CD14-positive monocyte (primary cell): Measurements from ENCODE around the gene GLRA2. TPM values are rescaled to one million over a fixed set of nuclear protein-coding genes. Genes with fewer than 3 reads are reported as not detected.

Experiments used
- DNase-seq, 3 donors: peaks; one replicate each; pipeline ENCODE4 v3.0.0-alpha.2; 2011 to 2022
- H2AFZ ChIP-seq: 2 replicates; pipeline ENCODE4 v1.6.0; 2012; ENCODE audit warnings: mild to moderate bottlenecking, low read depth, low read length, inconsistent platforms; ENCODE audit not compliant: insufficient read depth, poor library complexity, severe bottlenecking
- H3K27ac ChIP-seq, 2 donors: 1 replicate in 1 of 2; 2 replicates in 1 of 2; pipeline ENCODE4 v1.5.1; 2012 to 2013; ENCODE audit warnings: low read length in 2 of 2, control low read depth in 1 of 2, inconsistent platforms in 1 of 2, low read depth in 1 of 2, mild to moderate bottlenecking in 1 of 2
- H3K27me3 ChIP-seq, 2 donors: one replicate each; pipeline versions ENCODE4 v1.6.0 to v1.6.1; 2011 to 2013; ENCODE audit warnings: low read length in 2 of 2; ENCODE audit not compliant: control insufficient read depth in 2 of 2, insufficient read depth in 2 of 2
- H3K36me3 ChIP-seq, 2 donors: replicated peaks in 1 of 2; 1 replicate in 1 of 2; 2 replicates in 1 of 2; pipeline versions ENCODE4 v1.5.1 to v1.6.1; 2012 to 2013; ENCODE audit warnings: low read length in 2 of 2, control low read depth in 1 of 2, inconsistent platforms in 1 of 2, mild to moderate bottlenecking in 1 of 2; ENCODE audit not compliant: insufficient read depth in 2 of 2, control insufficient read depth in 1 of 2
- H3K4me1 ChIP-seq, 2 donors: 1 replicate in 1 of 2; 2 replicates in 1 of 2; pipeline versions ENCODE4 v1.5.1 to v1.6.1; 2012 to 2013; ENCODE audit warnings: low read length in 2 of 2, control low read depth in 1 of 2, inconsistent platforms in 1 of 2, mild to moderate bottlenecking in 1 of 2, moderate library complexity in 1 of 2; ENCODE audit not compliant: insufficient read depth in 2 of 2, control insufficient read depth in 1 of 2
- H3K4me2 ChIP-seq: replicated peaks from 2 replicates; pipeline ENCODE3; 2012; ENCODE audit warnings: low read length, moderate library complexity, mild to moderate bottlenecking; ENCODE audit not compliant: poor library complexity, severe bottlenecking; ENCODE audit errors: extremely low read depth
- H3K4me3 ChIP-seq, 3 experiments: fragments of 200-600 bp in 1 of 3; sonication (generic) in 1 of 3; replicated peaks in 1 of 3; 1 replicate in 2 of 3; 2 replicates in 1 of 3; pipeline ENCODE4 v1.5.1; 2011 to 2013; ENCODE audit warnings: low read length in 3 of 3, mild to moderate bottlenecking in 3 of 3, control low read depth in 2 of 3, low read depth in 2 of 3, inconsistent platforms in 1 of 3, moderate library complexity in 1 of 3
- H3K79me2 ChIP-seq: 2 replicates; pipeline ENCODE4 v1.6.0; 2012; ENCODE audit warnings: mild to moderate bottlenecking, control low read depth, inconsistent platforms, low read length, moderate library complexity; ENCODE audit not compliant: insufficient read depth
- H3K9ac ChIP-seq: 2 replicates; pipeline ENCODE4 v1.6.0; 2017; ENCODE audit warnings: low read length, mild to moderate bottlenecking; ENCODE audit not compliant: insufficient read depth, poor library complexity, severe bottlenecking
- H3K9me3 ChIP-seq, 2 donors: replicated peaks in 1 of 2; 1 replicate in 1 of 2; 2 replicates in 1 of 2; pipeline versions ENCODE4 v1.5.1 to v1.6.1; 2012 to 2013; ENCODE audit warnings: low read length in 2 of 2, control low read depth in 1 of 2; ENCODE audit not compliant: control insufficient read depth in 1 of 2, insufficient read depth in 1 of 2
- H4K20me1 ChIP-seq: 2 replicates; pipeline ENCODE4 v1.6.0; 2012; ENCODE audit warnings: mild to moderate bottlenecking, low read length, control low read depth, moderate library complexity; ENCODE audit not compliant: insufficient read depth
- H3K27ac Mint-ChIP-seq, 7 donors: one replicate each; pipeline ENCODE4 v1.8.0; 2020; ENCODE audit warnings: mild to moderate bottlenecking in 7 of 7, mixed read lengths in 7 of 7, moderate library complexity in 6 of 7, inconsistent platforms in 2 of 7
- H3K27me3 Mint-ChIP-seq, 3 donors: one replicate each; pipeline ENCODE4 v1.8.0; 2021 to 2022; ENCODE audit warnings: low read depth in 3 of 3, mild to moderate bottlenecking in 3 of 3, mixed read lengths in 3 of 3, moderate library complexity in 3 of 3, inconsistent platforms in 1 of 3
- H3K36me3 Mint-ChIP-seq, 2 donors: one replicate each; pipeline ENCODE4 v1.8.0; 2020; ENCODE audit warnings: mixed read lengths in 2 of 2, inconsistent platforms in 1 of 2, mild to moderate bottlenecking in 1 of 2
- H3K4me1 Mint-ChIP-seq: one replicate; pipeline ENCODE4 v1.8.0; 2020; ENCODE audit warnings: mild to moderate bottlenecking, mixed read lengths
- H3K4me3 Mint-ChIP-seq, 2 donors: one replicate each; pipeline ENCODE4 v1.8.0; 2020; ENCODE audit warnings: mild to moderate bottlenecking in 2 of 2, mixed read lengths in 2 of 2, moderate library complexity in 1 of 2
- H3K9me3 Mint-ChIP-seq, 7 donors: one replicate each; pipeline ENCODE4 v1.8.0; 2020 to 2022; ENCODE audit warnings: mixed read lengths in 7 of 7, mild to moderate bottlenecking in 6 of 7, moderate library complexity in 6 of 7, inconsistent platforms in 2 of 7
- CTCF ChIP-seq: fragments of 200-600 bp; IDR thresholded peaks from one replicate; pipeline ENCODE4 v1.8.0; 2022; ENCODE audit warnings: antibody characterized with exemption, mild to moderate bottlenecking
- WGBS: methylation state at CpG from one replicate; pipeline ENCODE4 v1.1.5; 2013; ENCODE audit warnings: missing lambda C conversion rate; ENCODE audit not compliant: insufficient coverage; 5-methylcytosine and 5-hydroxymethylcytosine counted together
- intact Hi-C, 2 donors: fragments of 100-400 bp; cut with micrococcal nuclease; formaldehyde crosslinking; loops; one replicate each; pipeline versions ENCODE4 v1.15.0 to v1.15.1; 2023
- polyA minus RNA-seq: library from RNA; depleted of rRNA, polyadenylated mRNA; stranded (reverse); fragments of >200 nt; gene quantifications from 2 replicates; pipeline ENCODE4 v1.2.3, GENCODE V29; 2012
- polyA plus RNA-seq, 3 donors: library from polyadenylated mRNA; depleted of rRNA in 1 of 3; unstranded in 2 of 3; stranded (reverse) in 1 of 3; fragments of 300-500 nt in 2 of 3; fragments of >200 nt in 1 of 3; fragmentation: Illumina TruSeq in 2 of 3; gene quantifications; 1 replicate in 2 of 3; 2 replicates in 1 of 3; pipeline ENCODE4 v1.2.3, GENCODE V29; 2012 to 2021
- total RNA-seq, 12 experiments: library from RNA in 1 of 12; stranded (reverse) in 1 of 12; fragments of 120-200 nt in 1 of 12; gene quantifications; one replicate each; pipeline ENCODE4 v1.2.4 and lab custom pipeline; 2013 to 2026; ENCODE audit warnings: mixed read lengths in 6 of 12, inconsistent platforms in 1 of 12

Gene GLRA2
- not detected for total RNA-seq (2013)
- not detected for polyA plus RNA-seq
- polyA minus RNA-seq, result not detected in 2 replicates
- total RNA-seq (lab: John Stamatoyannopoulos, UW), result 0 to 0.60 (median 0) reads per million in 11 experiments

GRCh38 chrX:14529290-14529989 lies at the start of gene GLRA2:
Gene GLRA2, plus strand, starts transcription at chrX:14529536. Its CDS starts 522 bp downstream, at chrX:14530058.
- Histone ChIP-seq H3K4me2 (no peak within 1 kb of the TSS), H3K36me3 (no peaks in the 10 kb centered on the region), H3K9ac (no peak within 1 kb of the TSS), H3K79me2 (no peaks in the 10 kb centered on the region), H3K27ac (no peak within 1 kb of the TSS), H3K9me3 (no peaks in the 10 kb centered on the region), H2AFZ (no peak within 1 kb of the TSS), H3K4me1 (no peaks in the 10 kb centered on the region), H3K4me3 (no peak within 1 kb of the TSS), H3K27me3 (peaks cover 2 to 3% of the 10 kb centered on the region in 2 donors), H4K20me1 (no peaks in the 10 kb centered on the region)
- H3K4me3 Mint-ChIP-seq, result peak within 1 kb of the TSS in 1 of 2 donors; percentile 21
- peaks cover 3% of the 10 kb centered on the region for H3K4me1 Mint-ChIP-seq
- DNase-seq, result no peak
- 0% methylated on average over 1 of the region's 17 CpGs for WGBS
- TF ChIP-seq CTCF, result no peak
- no peaks in the 10 kb centered on the region for H3K36me3 Mint-ChIP-seq
- peaks cover 3 to 6% (median 3%) of the 10 kb centered on the region in 3 donors for H3K27me3 Mint-ChIP-seq
- H3K27ac Mint-ChIP-seq, result peak within 1 kb of the TSS in 1 of 7 donors; percentile 37
- peaks cover 0 to 2% (median 0%) of the 10 kb centered on the region in 7 donors for H3K9me3 Mint-ChIP-seq
- intact Hi-C loops, result no loop called here

GRCh38 chrX:14489437-14489836 lies 39.9 kb upstream of the GLRA2 start:
- Histone ChIP-seq H3K4me1 (no peaks in the 10 kb centered on the region), H3K36me3 (no peaks in the 10 kb centered on the region), H3K9me3 (no peaks in the 10 kb centered on the region), H4K20me1 (no peaks in the 10 kb centered on the region), H2AFZ (no peak overlapping the region), H3K4me2 (no peak overlapping the region), H3K27me3 (no peaks in the 10 kb centered on the region), H3K27ac (no peak overlapping the region), H3K4me3 (no peak overlapping the region), H3K9ac (no peak overlapping the region), H3K79me2 (no peaks in the 10 kb centered on the region)
- no peak overlapping the region for H3K27ac Mint-ChIP-seq
- H3K4me1 Mint-ChIP-seq, result no peaks in the 10 kb centered on the region
- intact Hi-C loops, result no loop called here
- no peaks in the 10 kb centered on the region for H3K9me3 Mint-ChIP-seq
- no peak for DNase-seq
- no peak overlapping the region for H3K4me3 Mint-ChIP-seq
- WGBS, result 94% methylated on average over 2 of the region's 8 CpGs
- no peak for TF ChIP-seq CTCF
- H3K36me3 Mint-ChIP-seq, result no peaks in the 10 kb centered on the region
- peaks cover 0 to 3% (median 2%) of the 10 kb centered on the region in 3 donors for H3K27me3 Mint-ChIP-seq
